DND-41 (cell line): ENCODE measurements around the gene FAM78A.

Source experiments
- EZH2 ChIP-seq: IDR thresholded peaks from 3 replicates; pipeline ENCODE4 v1.6.1; 2012; ENCODE audit warnings: borderline replicate concordance, low read depth, mild to moderate bottlenecking, moderate library complexity, low read length, inconsistent platforms; ENCODE audit not compliant: severe bottlenecking
- TF ChIP-seq, protein P1 (sequence below): IDR thresholded peaks from 2 replicates; pipeline ENCODE4 v1.5.1; 2012; ENCODE audit warnings: borderline replicate concordance, low read length, moderate library complexity, mild to moderate bottlenecking; ENCODE audit not compliant: poor library complexity, severe bottlenecking; ENCODE audit errors: extremely low read depth

DNA sequence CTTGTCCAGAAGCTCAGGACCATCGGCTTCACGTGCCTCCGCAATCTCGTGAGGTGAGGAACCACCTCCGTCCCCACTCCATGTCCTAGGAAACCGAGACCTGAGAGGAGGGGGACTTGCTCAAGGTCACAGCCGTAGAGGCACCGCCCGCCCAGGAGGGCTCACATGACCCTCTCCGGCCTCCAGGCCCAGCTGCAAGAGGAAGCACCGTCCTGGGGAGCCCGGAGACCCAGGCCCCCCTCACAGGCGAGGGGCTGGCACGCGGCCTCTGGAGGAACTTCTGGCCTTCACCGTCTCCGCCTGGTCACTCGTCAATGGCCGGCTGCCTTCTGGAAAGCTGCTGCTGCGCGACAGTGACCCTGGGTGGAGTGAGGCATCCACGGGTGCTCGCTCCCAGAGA is 24.2 kb downstream of the FAM78A start:
- TF ChIP-seq, protein P1, sequence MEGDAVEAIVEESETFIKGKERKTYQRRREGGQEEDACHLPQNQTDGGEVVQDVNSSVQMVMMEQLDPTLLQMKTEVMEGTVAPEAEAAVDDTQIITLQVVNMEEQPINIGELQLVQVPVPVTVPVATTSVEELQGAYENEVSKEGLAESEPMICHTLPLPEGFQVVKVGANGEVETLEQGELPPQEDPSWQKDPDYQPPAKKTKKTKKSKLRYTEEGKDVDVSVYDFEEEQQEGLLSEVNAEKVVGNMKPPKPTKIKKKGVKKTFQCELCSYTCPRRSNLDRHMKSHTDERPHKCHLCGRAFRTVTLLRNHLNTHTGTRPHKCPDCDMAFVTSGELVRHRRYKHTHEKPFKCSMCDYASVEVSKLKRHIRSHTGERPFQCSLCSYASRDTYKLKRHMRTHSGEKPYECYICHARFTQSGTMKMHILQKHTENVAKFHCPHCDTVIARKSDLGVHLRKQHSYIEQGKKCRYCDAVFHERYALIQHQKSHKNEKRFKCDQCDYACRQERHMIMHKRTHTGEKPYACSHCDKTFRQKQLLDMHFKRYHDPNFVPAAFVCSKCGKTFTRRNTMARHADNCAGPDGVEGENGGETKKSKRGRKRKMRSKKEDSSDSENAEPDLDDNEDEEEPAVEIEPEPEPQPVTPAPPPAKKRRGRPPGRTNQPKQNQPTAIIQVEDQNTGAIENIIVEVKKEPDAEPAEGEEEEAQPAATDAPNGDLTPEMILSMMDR = no peak
- TF ChIP-seq EZH2 = no peak
